ENCODE data around the gene INKA2.

- TF ChIP-seq CTCF (IDR thresholded peaks at IDR 0.05) (no peak), ZFX (IDR thresholded peaks at IDR 0.05; ENCODE audit: borderline replicate concordance) (no peak)
Observed at GRCh38 chr1:111733183-111733991, 5.8 kb downstream of the INKA2 start.
